ENCODE results near the gene PTAFR.

DNA sequence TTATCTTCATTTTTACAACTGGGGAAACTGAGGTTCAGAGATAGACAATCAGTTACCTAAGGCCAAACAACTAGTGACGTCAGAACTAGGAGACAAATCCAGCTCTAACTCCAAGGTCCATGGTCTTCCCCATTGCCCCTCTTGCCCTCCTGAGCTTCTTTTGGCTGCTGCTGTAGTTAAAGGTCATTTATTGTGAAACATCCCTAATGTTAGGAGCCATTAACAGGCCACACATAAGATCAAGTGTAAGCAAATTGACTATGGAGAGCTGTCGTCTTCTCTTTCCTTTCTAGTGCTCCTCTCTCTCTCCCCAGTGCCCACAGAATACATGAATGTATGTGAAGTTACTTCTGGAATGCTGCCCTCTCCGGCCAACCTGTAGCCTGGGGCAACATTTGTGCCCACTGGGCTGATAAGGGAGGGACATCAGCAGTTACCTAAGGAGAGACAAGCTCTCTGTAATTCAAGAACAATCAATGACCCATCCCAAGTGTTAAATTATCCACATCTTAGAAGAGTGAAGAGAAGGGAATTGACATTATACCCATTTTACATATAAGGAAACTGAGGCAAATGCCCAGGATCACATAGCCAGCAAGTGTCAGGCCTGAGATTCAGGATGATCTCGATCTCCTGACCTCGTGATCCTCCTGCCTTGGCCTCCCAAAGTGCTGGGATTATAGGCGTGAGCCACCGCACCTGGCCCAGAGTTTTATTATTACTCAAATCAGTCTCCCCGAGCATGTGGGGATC is 40.1 kb downstream of the PTAFR start:
- TF ChIP-seq, protein P1, sequence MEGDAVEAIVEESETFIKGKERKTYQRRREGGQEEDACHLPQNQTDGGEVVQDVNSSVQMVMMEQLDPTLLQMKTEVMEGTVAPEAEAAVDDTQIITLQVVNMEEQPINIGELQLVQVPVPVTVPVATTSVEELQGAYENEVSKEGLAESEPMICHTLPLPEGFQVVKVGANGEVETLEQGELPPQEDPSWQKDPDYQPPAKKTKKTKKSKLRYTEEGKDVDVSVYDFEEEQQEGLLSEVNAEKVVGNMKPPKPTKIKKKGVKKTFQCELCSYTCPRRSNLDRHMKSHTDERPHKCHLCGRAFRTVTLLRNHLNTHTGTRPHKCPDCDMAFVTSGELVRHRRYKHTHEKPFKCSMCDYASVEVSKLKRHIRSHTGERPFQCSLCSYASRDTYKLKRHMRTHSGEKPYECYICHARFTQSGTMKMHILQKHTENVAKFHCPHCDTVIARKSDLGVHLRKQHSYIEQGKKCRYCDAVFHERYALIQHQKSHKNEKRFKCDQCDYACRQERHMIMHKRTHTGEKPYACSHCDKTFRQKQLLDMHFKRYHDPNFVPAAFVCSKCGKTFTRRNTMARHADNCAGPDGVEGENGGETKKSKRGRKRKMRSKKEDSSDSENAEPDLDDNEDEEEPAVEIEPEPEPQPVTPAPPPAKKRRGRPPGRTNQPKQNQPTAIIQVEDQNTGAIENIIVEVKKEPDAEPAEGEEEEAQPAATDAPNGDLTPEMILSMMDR (conservative IDR thresholded peaks at IDR 0.05; ENCODE audit: low read depth, low read length): no peak
- TF ChIP-seq EZH2 (IDR thresholded peaks at IDR 0.05; ENCODE audit: borderline replicate concordance, low read depth, low read length, poor library complexity, severe bottlenecking): no peak
